Tibial nerve (tissue), 4 donors: Measurements from ENCODE around the gene MYO3B.

ENCODE experiments used
- CTCF ChIP-seq, 5 experiments: fragments of 200-600 bp in 3 of 5; fragments of 450-650 bp in 2 of 5; sonication (generic) in 3 of 5; IDR thresholded peaks; one replicate each; pipeline ENCODE4 v1.5.1; 2016 to 2019; ENCODE audit warnings: antibody characterized with exemption in 5 of 5, mild to moderate bottlenecking in 3 of 5, moderate library complexity in 2 of 5
- EP300 ChIP-seq, 2 donors: sonication (generic); formaldehyde crosslinking; IDR thresholded peaks; one replicate each; pipeline ENCODE4 v1.6.1; 2017; ENCODE audit warnings: antibody characterized with exemption in 2 of 2, mild to moderate bottlenecking in 1 of 2
- POLR2A ChIP-seq, 2 donors: fragments of 450-650 bp; IDR thresholded peaks; one replicate each; pipeline ENCODE4 v1.6.1; 2017; ENCODE audit warnings: antibody characterized with exemption in 2 of 2, mild to moderate bottlenecking in 2 of 2, moderate library complexity in 2 of 2

- TF ChIP-seq POLR2A (IDR thresholded peaks at IDR 0.05) (no peak), CTCF (IDR thresholded peaks at IDR 0.05) (no peak), EP300 (IDR thresholded peaks at IDR 0.05) (no peak)
Observed at GRCh38 chr2:170696948-170697347, 519.0 kb downstream of the MYO3B start.
